Measurements from ENCODE around the gene LTB4R2. TPM values are rescaled to one million over a fixed set of nuclear protein-coding genes. Genes with fewer than 3 reads are reported as not detected.

The LTB4R2 gene
- total RNA-seq, 4 donors from 2014 or later = 131 to 184 (median 156) TPM

DNA sequence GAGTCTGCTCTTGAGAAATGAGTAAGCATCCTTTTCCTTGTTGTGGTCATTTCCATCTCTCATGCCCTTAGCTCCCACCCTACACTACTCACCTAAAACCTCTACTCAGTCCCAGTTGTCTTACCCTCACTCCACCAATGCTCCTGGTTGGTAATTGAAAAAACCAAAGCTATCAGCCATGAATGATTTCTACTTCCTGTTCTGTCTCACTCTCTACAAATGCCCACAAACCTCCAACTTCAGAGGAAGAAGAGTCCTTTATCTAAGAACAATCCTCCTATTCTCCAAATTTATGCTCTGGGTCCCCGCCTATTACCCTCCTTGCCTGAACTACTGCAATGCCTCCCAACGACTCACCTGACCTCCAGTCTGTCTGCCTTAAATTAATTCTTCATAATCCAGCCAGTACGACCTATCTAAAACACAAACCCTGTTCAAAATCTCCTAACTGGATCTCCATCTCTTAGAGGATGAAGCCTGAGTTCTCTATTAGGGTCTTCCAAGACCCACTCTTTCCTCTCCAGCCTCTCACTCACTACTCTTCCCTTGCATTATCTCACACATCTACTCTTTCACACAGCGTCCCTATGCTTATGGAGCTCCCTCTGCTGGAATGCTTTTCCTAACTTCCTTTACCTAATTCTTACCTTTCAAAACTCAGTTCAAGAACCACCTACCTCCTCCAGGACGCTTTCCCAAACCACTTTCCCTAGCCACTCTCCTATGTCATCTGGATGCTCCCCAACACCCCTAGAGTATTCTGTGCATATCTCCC is 12.6 kb upstream of the LTB4R2 start:
- Histone ChIP-seq H3K4me1 (peaks cover 44% of the 10 kb centered on the region), H3K4me3 (no peak overlapping the region), H3K27me3 (no peaks in the 10 kb centered on the region), H3K9me3 (no peaks in the 10 kb centered on the region), H3K27ac (no peak overlapping the region), H3K36me3 (peaks cover 36% of the 10 kb centered on the region)
- 41% methylated on average over 5 of the region's 5 CpGs for WGBS
- TF ChIP-seq POLR2AphosphoS5 (IDR thresholded peaks at IDR 0.05) = no peak
- TF ChIP-seq, protein P1, sequence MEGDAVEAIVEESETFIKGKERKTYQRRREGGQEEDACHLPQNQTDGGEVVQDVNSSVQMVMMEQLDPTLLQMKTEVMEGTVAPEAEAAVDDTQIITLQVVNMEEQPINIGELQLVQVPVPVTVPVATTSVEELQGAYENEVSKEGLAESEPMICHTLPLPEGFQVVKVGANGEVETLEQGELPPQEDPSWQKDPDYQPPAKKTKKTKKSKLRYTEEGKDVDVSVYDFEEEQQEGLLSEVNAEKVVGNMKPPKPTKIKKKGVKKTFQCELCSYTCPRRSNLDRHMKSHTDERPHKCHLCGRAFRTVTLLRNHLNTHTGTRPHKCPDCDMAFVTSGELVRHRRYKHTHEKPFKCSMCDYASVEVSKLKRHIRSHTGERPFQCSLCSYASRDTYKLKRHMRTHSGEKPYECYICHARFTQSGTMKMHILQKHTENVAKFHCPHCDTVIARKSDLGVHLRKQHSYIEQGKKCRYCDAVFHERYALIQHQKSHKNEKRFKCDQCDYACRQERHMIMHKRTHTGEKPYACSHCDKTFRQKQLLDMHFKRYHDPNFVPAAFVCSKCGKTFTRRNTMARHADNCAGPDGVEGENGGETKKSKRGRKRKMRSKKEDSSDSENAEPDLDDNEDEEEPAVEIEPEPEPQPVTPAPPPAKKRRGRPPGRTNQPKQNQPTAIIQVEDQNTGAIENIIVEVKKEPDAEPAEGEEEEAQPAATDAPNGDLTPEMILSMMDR (IDR thresholded peaks at IDR 0.05) = peak; percentile 19 to 45
- no peak for DNase-seq (ENCODE audit: low spot score in 2 of 2)

DNA sequence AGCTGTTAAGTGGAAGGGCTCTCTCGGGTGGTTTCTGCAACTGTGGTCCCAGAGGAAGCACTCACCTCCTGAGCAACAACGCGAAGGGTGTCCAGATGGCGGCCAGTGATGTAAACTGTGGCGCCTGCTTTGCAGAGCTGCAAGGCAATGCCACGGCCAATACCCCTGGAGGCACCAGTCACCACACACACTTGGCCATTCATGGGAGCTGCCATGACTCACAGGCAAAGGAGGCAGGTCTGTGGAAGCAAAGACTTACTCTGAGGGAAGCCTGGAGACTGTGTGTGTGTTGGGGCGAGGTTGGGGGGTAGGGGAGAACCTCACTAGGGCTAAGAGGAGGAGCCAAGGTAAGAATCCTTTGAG is 11.1 kb upstream of the LTB4R2 start:
- peak overlapping the region; percentile 87 for H3K4me3 ChIP-seq
- DNase-seq (ENCODE audit: low spot score in 2 of 2) = no peak
- peaks cover 47% of the 10 kb centered on the region for H3K36me3 ChIP-seq
- H3K4me1 ChIP-seq = peaks cover 44% of the 10 kb centered on the region
- H3K27me3 ChIP-seq = no peaks in the 10 kb centered on the region
- no peaks in the 10 kb centered on the region for H3K9me3 ChIP-seq
- WGBS = 34% methylated on average over 7 of the region's 7 CpGs
- no peak for TF ChIP-seq EP300 (IDR thresholded peaks at IDR 0.05)
- TF ChIP-seq, protein P1 (IDR thresholded peaks at IDR 0.05) = no peak
- no peak for TF ChIP-seq POLR2A (IDR thresholded peaks at IDR 0.05)
- TF ChIP-seq POLR2AphosphoS5 (IDR thresholded peaks at IDR 0.05) = no peak
- peak overlapping the region; percentile 88 for H3K27ac ChIP-seq

DNA sequence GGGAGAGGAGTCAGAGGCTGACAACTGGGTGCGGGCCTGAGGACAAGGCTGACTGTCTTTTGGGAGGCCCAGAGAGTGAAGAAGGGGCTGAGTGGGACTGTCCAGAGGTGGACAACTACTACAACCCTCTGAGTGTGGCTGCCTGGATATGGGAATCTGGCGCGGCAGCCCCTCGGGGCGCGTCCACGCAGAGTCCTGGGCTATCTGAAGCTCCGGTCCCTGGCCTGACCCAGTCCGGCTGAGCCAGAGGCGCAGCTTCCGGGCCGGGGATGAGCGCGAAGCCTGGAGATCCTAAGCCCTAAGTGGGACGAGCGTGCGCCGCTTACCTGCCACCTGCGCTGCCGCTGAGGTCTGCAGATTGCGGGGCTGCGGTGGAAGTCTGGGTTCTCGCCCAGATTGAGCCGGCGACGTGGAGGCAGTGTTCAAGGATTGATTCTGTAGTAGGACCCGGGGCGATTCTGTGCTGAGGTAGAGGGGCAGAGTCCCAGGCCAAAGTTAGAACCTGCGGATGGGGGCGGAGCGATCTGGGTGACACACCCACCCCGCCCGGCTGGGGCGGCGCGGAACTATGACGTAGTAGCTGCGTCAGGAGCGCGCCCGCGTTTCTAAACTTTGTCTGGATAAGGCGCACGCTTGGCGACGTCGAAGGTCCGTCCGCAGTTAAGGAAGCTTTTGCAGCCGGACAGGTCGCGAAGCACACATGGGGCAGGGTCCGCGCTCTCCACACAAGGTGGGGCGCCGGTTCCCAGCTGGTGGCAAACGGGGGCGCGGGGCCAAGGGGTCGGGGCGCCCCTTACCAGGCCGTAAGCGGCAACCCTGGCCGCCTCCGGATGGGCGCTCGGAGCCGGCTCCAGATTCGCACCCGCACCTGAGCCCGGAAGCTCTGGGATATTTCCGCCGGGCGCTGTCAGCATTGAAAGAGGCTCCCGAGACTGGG is 10.4 kb upstream of the LTB4R2 start, which contains the start of the genes DHRS1 and NOP9:
Gene DHRS1, minus strand, starts transcription at position 526 of the 937 bp plus-strand sequence. CDS start 674 bp downstream, outside the sequence.
Gene NOP9, plus strand, starts transcription at position 596 of the 937 bp plus-strand sequence. Its CDS starts 105 bp downstream, at position 701.
- Histone ChIP-seq H3K36me3 (peaks cover 53% of the 10 kb centered on the region), H3K4me1 (peaks cover 44% of the 10 kb centered on the region), H3K27ac (peak within 1 kb of the TSS; percentile 88), H3K4me3 (peak within 1 kb of the TSS; percentile 87), H3K27me3 (no peaks in the 10 kb centered on the region), H3K9me3 (no peaks in the 10 kb centered on the region)
- WGBS = under 1% methylated on average over 21 of the region's 75 CpGs
- peak; percentile 96 for DNase-seq (ENCODE audit: low spot score in 2 of 2)
- no peak for TF ChIP-seq EP300 (IDR thresholded peaks at IDR 0.05)
- peak in 1 of 2 donors; percentile 46 for TF ChIP-seq POLR2A (IDR thresholded peaks at IDR 0.05)
- TF ChIP-seq POLR2AphosphoS5 (IDR thresholded peaks at IDR 0.05) = peak; percentile 48 to 92 (median 83)

DNA sequence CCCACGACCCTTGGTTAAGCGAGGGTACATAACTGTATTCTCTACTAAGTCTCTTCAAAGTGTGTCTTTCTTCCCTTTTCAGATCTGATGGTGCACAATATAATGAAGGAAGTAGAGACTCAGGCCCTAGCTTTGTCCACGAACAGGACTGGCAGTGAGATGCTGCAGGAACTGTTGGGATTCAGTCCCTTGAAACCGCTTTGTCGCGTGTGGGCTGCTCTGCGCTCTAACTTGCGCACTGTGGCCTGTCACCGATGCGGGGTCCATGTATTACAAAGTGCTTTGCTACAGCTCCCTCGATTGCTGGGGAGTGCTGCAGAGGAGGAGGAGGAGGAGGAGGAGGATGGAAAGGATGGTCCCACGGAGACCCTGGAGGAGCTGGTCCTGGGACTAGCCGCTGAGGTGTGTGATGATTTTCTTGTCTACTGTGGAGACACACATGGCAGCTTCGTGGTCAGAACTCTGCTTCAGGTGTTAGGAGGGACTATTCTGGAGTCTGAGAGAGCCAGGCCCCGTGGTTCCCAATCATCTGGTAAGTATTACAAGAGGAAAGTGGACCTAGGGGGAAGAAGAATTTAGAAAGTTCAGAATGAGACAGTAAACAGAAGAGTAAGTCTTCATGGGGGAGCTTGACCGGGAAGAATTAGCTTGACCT is 9.5 kb upstream of the LTB4R2 start:
- Histone ChIP-seq H3K9me3 (no peaks in the 10 kb centered on the region), H3K36me3 (peaks cover 55% of the 10 kb centered on the region), H3K27ac (peak overlapping the region; percentile 88), H3K4me1 (peaks cover 44% of the 10 kb centered on the region), H3K4me3 (peak overlapping the region; percentile 87), H3K27me3 (no peaks in the 10 kb centered on the region)
- 32% methylated on average over 16 of the region's 16 CpGs for WGBS
- TF ChIP-seq, protein P1 (IDR thresholded peaks at IDR 0.05) = no peak
- no peak for TF ChIP-seq POLR2AphosphoS5 (IDR thresholded peaks at IDR 0.05)
- no peak for TF ChIP-seq POLR2A (IDR thresholded peaks at IDR 0.05)
- TF ChIP-seq EP300 (IDR thresholded peaks at IDR 0.05) = no peak
- DNase-seq (ENCODE audit: low spot score in 2 of 2) = no peak

DNA sequence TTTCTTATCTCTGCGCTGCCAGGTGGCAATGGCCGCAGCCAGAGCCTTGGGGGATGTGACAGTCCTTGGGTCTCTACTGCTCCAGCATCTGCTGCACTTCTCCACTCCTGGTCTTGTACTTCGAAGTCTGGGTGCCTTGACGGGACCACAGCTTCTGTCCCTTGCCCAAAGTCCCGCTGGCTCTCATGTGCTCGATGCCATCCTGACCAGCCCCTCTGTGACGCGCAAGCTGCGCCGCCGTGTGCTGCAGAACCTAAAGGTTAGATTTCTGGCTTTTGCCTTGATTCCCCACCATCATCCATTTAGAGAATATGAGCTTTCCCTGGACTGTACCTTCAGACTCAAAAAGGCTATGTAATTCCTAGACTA is 5.9 kb upstream of the LTB4R2 start:
- DNase-seq (ENCODE audit: low spot score in 2 of 2) = no peak
- H3K27ac ChIP-seq = no peak overlapping the region
- peaks cover 64% of the 10 kb centered on the region for H3K36me3 ChIP-seq
- H3K27me3 ChIP-seq = no peaks in the 10 kb centered on the region
- H3K4me3 ChIP-seq = no peak overlapping the region
- H3K4me1 ChIP-seq = peaks cover 34% of the 10 kb centered on the region
- H3K9me3 ChIP-seq = no peaks in the 10 kb centered on the region
- no peak for TF ChIP-seq EP300 (IDR thresholded peaks at IDR 0.05)
- TF ChIP-seq, protein P1 (IDR thresholded peaks at IDR 0.05) = no peak
- TF ChIP-seq POLR2AphosphoS5 (IDR thresholded peaks at IDR 0.05) = no peak
- no peak for TF ChIP-seq POLR2A (IDR thresholded peaks at IDR 0.05)
- WGBS = 94% methylated on average over 10 of the region's 11 CpGs

All from suprapubic skin (tissue), 4 donors.